NCI-H524 (cell line): ENCODE results near the gene SLC41A2.
"Not testable (repeated sequence)": the region's sequence is repeated elsewhere in the genome, so short reads cannot be mapped to it uniquely, and the experiment has no call there.

Source experiments
- DNase-seq, 2 experiments: peaks; one replicate each; lab custom pipeline; 2025; lab: John Stamatoyannopoulos, UW

The SLC41A2 gene, protein sequence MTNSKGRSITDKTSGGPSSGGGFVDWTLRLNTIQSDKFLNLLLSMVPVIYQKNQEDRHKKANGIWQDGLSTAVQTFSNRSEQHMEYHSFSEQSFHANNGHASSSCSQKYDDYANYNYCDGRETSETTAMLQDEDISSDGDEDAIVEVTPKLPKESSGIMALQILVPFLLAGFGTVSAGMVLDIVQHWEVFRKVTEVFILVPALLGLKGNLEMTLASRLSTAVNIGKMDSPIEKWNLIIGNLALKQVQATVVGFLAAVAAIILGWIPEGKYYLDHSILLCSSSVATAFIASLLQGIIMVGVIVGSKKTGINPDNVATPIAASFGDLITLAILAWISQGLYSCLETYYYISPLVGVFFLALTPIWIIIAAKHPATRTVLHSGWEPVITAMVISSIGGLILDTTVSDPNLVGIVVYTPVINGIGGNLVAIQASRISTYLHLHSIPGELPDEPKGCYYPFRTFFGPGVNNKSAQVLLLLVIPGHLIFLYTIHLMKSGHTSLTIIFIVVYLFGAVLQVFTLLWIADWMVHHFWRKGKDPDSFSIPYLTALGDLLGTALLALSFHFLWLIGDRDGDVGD

DNA sequence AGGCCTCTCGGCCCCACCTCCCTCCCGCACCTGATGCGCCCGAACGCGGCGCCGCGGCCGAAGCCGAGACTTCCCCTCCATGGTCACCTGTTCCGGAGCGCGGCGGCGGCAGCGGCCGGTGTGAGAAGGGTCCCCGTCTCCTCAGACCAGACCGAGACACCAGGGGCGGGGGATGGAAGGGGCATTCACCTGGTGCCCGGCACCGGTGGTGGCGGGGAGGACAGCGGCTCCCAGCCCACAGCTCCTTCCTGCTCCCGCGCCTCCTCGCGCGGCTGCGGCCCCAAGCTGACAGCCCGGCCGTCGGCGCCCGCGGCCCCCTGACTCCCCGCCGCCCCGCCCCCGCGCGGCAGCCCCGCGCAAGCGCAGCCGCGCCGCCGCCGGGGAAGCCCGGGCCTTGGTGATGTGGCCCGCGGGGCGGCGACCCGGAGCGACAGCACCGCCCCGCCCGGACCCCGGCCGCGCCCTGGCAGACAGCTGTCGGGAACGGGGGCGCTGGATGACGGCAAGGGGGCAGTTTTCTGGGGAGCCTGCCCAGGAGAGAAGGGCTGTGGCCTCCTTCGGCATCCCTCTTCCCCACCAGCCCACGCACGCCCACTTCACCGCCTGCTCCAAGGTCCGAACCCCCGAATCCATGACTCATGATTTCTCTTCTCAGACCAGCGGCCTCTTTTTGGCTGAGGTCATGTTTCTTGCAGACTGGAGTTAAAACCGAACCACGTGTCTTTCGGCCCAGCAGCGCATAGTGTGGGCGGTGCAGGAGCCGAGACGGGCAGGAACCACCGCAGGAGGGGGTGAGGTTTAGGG is at the start of gene SLC41A2:
Gene SLC41A2, minus strand, starts transcription at position 290 of the 804 bp plus-strand sequence. CDS start 29,763 bp downstream, outside the sequence.
- peak; percentile 56 to 67 for DNase-seq

DNA sequence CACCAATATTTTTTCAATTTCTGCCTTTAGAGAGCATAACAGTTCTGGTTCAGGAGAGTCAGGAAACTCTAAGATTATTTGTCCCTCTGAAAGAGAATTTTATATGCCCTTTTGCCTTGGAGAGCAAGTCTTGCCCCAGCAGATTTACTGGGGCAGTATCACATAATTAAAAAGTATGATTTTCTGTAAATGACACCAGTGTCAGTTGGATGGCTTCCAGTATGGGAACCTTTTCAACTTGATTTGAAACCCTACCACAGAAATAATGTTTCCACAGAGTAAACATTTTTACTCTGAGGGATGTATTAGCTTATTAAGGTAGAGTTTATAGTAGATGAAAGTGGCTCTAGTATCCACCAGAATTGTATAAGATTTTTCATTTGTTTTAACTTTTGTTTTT is 43.4 kb upstream of the SLC41A2 start:
- no peak for DNase-seq

DNA sequence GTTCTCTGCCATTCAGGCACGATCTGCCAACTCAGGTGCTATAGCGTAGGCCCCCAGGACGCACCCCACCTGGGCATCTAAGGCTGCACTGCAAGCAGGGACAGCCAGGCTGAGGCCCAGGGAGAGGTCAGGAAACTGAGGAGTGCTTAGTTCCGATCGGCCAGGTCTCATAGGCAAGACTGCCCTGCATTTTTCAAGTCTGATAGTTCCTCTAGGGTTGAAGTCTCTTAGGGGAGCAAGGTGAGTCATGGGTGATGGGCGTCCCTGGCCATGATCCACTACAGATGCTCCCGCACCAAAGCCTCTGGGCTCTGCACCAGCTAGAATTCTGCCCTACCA is 41.2 kb upstream of the SLC41A2 start:
- no peak for DNase-seq

DNA sequence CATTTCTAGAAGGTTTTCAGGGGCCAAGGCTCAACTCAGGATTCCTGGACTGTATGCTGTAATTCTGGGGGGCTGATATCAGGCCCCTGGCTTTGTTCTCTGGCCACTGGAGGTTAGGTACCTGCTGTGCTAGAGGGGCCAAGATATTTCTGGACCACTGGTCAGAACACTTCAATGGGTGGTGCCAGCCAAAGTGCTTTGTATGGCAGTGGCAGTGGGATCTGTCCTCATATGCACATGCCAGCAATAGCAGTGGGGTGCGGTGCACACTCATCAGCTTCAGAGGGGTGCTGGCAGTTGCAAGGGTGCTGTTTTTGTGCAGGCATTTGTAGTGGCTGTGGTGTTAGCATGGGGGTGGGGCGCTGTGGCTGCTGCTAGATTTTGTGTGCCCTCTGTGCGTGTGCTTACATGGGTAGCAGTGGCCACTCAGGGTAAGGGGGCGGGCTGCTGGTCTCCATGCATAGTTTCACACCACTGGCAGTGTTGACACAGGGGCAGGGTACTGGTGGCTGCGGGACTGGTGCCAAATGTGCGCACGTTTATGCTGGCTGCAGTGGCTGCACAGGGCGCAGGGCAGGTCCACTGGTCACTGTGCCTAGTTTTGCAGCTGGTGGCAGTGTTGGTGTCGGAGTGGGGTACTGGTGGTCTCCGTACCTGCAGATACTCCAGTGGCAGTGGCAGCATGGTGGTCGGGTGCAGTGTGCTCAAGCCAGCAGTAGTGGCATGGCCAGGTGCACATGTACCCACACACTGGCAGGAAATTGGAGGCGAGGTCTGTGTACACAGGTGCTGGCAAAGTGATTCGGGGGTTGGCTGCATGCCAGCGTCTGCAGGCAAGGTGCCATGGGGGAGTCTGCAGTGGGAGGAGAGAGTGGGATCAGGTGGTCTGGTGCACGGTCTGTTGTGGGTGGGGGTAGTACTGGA is 40.6 kb upstream of the SLC41A2 start:
- no peak for DNase-seq

DNA sequence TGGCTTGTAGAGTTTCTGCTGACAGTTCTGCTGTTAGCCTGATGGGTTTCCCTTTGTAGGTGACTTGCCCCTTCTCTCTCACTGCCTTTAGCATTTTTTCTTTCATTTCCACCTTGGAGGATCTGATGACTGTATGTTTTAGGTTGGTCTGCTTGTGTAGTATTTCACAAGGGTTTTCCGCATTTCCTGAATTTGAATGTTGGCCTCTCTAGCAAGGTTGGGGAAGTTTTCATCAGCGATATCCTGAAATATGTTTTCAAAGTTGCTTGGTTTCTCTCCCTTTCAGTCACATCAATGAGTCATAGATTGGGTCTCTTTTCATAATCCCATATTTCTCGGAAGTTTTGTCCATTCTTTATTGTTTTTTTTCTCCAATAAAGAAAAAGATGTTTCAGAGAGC is 39.5 kb upstream of the SLC41A2 start:
- DNase-seq: no peak

DNA sequence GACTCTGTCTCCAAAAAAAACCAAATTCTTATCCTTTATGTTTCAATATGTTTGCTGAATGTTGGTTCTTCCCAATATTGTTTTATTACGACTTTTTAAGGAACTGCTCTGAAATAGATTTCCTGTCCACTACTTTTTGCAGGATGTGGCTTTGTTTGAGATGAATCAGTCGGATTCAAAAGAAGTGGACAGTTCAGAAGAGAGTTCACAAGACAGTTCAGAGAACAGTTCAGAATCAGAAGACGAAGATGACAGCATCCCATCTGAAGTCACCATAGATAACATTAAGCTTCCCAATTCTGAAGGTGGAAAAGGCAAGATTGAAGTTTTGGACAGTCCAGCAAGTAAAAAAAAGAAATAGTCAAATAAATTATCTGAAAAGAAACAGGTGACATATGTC is 36.2 kb upstream of the SLC41A2 start:
- no peak for DNase-seq

DNA sequence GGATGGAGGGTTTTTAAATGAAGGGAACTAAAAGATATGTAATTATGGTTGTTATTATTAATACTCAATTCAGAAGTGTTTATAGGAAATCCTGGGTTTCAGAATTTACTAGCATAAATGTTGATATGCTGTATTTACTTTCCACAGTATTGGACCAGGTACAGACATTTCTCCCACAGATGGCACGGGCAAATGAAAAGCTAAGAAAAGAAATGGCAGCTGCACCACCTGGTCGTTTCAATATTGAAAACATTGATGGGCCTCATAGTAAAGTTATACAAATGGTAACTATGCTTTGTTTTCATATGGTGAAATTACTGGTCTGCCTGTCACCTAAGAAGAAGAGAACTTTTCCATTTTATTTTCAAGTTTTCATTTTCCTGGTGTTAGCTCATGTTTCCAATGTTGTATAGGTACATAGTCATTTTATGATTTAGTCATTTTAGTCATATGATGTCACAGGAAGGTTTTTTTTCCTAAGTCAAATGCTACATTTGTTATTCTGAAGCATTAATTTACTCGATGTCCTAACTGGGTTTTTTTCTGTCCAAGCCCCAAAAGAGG is 33.6 kb upstream of the SLC41A2 start:
- DNase-seq: no peak

DNA sequence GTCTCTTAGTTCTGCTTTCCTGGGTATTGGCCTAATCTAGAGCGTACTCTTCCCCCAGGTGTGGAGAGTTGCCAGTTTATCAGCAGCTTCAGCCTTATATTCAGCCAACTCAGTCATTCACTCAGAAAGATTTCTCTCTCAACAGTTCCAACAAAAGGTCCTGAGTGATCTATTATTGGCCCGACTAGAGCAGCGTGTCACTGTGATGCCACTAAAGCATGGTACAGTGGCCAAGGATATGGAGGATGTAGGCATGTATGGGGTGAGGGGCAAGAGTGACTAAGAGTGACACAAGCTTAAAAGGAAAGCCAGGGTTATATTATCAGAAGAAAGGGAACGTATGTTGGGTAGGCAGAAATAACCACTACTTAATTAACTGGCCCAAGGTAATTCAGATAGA is 32.9 kb upstream of the SLC41A2 start:
- DNase-seq: no peak

DNA sequence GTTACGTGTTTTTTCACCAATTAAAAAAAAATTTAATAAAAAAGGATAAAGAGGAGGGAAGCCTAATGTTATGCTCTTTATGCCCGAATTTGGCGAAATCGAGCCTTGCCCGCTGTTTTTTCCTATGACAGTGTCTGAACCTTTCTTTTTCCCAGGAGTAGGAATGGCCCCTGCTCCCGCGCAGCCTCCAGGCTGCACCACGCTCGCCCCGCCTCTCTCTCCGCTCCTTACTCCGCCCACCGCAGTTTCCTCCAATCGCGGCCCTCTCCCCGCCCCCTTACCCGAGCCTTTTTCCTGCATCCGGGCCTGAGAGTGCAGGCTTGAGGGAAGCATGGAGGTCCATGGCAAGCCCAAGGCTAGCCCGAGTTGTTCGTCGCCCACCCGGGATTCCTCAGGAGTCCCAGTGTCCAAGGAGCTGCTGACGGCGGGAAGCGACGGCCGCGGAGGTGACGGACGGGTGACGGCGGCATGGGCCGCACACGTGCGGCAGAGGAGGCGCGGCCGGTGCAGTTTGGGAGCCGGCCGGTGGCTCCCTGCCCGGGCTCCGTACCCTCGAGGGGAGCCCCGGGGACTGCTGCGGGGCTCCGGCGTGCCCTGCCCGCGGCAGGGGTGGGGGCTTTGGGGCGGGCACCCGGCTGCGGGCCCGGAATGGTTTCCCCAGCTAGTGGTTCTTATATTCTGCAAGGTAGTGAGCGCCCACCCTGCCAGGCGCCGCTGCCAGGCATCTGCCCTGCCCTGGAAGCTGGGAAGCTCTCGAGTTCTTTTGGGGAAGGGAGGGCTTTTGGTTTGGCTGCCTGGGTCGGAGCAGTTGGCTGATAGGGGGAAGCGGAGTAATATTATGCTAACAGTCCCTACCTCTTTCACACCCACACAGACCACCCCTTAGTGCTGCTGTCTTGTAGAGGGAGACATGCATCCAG is 28.2 kb upstream of the SLC41A2 start, which contains the start of gene NOPCHAP1:
Gene NOPCHAP1, plus strand, starts transcription at position 295 of the 920 bp plus-strand sequence. Its CDS starts 37 bp downstream, at position 332.
- peak; percentile 86 for DNase-seq

DNA sequence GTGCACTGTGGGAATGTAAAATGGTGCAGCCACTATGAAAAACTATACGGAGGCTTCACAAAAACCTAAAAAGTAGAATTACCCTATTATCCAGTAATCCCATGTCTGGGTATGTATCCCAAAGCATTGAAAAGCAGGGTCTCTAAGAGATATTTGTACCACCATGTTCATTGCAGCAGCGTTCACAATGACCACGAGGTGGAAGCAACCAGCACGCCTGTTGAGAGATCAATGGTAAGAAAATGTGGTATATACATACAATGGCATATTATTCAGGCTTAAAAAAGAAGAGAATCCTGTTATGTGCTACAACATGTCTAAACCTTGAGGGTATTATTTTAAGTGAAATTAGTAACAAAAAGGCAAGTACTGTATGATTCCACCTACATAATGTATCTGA is 27.1 kb upstream of the SLC41A2 start:
- DNase-seq: no peak

DNA sequence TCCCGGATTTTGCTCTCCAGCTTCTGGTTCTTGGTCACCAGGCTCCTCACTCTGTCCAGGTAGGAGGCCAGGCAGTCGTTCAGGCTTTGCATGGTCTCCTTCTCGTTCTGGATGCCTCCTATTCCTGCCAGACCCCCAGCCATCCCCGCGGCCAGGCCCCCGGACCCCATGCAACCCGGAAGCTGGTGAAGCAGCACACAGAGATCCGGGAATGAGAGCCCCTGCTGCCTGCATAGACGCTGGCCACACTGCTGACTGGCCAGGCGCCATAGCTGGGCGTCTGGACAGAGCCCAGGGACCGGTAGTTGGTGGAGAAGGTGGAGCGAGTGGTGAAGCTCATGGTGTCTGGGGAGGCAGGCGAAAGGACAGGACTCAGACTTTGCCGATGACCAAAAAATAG is 19.6 kb upstream of the SLC41A2 start:
- DNase-seq: not testable (repeated sequence)

DNA sequence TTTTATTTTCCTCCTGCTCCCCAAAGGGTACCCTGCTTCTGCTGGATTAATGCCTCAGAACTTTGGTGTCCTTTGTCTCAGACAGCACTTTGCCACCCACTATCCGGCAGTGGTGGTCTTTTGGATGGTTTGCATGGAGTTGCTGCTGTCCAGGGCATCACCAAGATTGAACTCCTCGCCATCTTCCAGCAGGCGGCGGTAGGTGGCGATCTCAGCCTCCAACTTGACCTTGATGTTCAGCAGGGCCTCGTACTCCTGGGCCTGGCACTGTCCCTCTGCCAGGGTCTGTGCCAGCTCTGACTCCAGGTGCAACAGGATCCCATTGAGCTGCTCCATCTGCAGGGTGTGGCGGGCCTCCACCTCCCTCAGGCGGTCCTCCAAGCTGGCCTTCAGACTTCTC is 18.6 kb upstream of the SLC41A2 start:
- DNase-seq: no peak

DNA sequence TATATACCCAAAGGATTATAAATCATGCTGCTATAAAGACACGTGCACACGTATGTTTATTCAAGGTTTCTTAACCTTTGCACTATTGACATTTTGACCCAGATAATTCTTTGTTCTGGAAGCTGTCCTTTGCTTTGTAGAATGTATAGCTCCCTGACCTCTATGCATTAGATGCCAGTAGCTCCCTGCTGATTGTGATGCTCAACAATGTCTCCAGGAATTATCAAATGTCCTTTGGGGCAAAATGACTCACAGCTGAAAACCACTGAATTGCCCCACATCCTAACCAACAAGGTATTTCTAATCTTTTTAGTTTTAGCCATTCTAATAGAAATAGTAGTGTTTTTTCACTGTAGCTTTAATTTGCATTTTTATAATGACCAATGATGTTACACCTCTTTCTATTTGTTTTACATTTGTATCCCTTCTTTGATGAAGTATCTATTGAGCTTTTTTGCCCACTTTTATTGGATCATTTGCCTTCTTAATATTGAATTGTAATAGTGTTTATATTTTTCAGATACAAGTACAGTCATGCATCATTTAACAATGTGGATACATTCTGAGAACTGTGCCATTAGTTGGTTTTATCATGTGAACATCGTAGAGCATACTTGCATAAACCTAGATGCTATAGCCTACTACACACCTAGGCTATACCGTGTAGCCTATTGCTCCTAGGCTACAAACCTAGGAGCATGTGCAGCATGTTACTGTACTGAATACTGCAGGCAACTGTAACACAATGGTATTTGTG is 17.7 kb upstream of the SLC41A2 start:
- DNase-seq: no peak

DNA sequence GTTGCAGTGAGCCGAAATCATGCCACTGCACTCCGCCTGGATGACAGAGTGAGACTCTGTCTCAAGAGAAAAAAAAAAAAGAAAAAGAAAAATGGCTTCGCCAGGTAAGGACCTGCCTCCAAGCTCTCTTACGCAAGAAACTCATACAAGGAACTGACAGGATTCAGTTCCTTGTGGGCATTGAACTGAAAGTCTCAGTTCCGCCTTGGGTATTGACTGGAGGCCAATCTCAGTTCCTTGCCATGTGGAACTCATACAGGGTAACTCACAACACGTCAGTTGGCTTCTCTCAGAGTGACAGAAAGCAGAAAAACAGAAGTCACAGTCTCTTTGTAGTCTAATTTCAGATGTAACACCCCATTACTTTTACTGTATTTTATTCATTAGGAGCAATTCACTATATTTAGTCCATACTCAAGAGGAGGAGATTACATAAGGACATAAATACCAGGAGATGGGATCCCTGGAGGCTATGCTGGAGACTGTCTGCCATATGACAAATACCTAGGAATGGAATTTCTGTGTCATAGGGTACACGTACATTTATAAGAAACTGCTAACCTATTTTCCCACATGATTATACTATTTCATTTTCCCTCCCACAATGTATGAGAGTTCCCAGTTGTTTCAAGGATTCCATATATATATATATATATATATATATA is 16.7 kb upstream of the SLC41A2 start:
- DNase-seq: no peak

DNA sequence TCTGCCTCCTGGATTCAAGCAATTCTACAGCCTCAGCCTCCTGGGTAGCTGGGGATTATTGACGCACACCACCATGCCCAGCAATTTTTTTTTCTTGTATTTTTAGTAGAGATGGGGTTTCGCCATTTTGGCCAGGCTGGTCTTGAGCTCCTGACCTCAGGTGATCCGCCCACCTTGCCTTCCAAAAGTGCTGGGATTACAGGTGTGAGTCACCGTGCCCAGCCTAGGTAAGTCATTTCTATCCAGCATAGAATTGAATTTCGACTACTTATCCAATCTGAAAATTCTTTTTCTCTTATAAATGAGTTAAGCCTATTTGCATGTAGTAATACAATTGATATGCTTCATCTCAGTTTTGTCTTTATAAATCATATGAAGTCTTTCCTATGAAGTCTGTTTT is 15.2 kb upstream of the SLC41A2 start:
- DNase-seq: no peak

DNA sequence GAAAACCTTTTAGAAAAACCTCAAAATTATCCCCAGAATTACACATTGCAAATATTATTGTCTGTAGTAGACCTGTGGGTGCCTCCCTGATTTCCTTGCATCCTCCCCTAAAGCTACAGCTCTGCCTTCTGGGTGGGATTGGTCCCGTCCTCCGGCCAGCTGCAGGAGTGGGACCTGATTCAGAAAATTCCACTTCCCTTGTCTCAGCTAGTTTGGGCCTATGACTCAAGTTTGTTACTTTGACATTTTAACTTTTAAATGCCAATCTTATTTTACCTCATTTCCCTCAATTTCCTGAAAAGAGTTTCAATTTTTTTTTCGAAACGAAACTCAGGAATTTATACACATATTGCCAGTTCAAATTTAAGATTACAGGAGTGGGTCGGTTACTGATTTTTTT is 13.2 kb upstream of the SLC41A2 start:
- no peak for DNase-seq

DNA sequence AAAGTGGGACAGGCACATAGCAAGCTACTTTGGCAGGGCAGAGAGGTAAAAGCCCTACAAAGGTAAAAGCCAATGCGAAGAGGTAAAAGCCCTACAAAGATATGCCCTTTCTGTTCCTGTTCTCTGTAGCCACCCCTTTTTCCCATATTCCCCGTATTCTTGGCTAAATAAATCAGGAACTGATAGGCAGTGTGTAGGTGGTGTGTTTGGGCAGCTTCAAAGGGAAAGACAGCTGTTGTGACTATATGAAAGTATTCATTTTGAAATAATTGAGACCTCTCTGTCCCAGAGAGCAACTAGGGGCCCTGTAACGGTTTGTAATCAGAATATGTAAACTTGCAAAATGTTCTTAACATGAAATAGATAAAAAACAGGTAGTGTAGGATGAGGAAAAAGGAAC is 11.3 kb upstream of the SLC41A2 start:
- DNase-seq: no peak

DNA sequence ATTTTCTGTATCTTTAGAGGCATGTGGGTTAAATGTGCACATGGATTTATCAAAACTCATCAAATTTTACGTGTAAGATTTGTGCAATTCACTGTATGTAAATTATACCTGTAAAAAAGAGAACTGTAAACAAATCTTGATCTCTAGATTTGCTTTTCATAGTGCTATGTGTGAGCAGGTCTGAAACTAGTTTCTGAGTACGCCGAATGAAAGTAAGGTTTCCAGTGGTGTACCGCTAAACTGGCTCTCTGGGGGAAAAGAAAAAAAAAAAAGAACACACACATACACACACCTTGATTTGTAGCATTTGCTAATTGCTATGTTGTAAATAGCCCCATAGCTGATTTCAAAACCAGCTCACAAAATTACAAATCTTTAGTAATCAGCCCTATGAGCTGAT is 8.6 kb upstream of the SLC41A2 start:
- DNase-seq: no peak

DNA sequence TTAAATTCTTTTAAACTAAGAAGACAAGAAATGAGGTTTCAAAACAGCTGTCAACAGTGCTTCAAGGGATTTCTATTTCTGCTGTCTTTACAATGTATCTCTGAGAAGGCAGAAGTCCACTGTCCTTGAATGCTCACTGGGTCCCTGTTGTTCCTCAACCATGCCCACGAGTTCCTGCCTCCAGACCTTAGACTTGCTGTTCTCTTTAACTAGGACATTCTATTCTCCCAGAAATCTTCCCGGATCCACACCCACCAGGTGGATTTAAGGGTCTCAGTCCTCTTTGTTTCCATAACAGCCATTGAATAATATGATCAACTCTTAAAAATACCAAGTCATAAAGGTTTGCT is 6.7 kb upstream of the SLC41A2 start:
- DNase-seq: no peak
